HG03342 (cell line): ENCODE measurements around the gene GBP1.
A peak's percentile ranks its signal among the peaks of the same experiment; 100 is the strongest.
"Not testable (repeated sequence)": the region's sequence is repeated elsewhere in the genome, so short reads cannot be mapped to it uniquely, and the experiment has no call there.

Experiments
- ATAC-seq: cut with Tn5 transposase; IDR thresholded peaks from one replicate; pipeline ENCODE4 v1.9.1; 2021; ENCODE audit warnings: mild to moderate bottlenecking, moderate library complexity; ENCODE audit not compliant: unreplicated experiment

Gene GBP1

GRCh38 chr1:89065079-89065868 is at the start of gene GBP1:
TSS of gene GBP1 (minus strand) at chr1:89065208. CDS start at chr1:89063234, 1,974 bp downstream.
- ATAC-seq: peak; percentile 63

- no peak for ATAC-seq
These were observed 49.7 kb upstream of the GBP1 start for GRCh38 chr1:89114662-89115061.

- no peak for ATAC-seq
These were observed 48.0 kb upstream of the GBP1 start for GRCh38 chr1:89112871-89113613.

- ATAC-seq: no peak
These were observed 39.7 kb upstream of the GBP1 start for GRCh38 chr1:89104687-89105086.

GRCh38 chr1:89104147-89104546 is 39.1 kb upstream of the GBP1 start:
- no peak for ATAC-seq

- no peak for ATAC-seq
These were observed 37.0 kb upstream of the GBP1 start for GRCh38 chr1:89102021-89102420.

- ATAC-seq: no peak
These were observed 35.4 kb upstream of the GBP1 start for GRCh38 chr1:89100412-89100811.

GRCh38 chr1:89098857-89099256 is 33.8 kb upstream of the GBP1 start:
- ATAC-seq: no peak

- no peak for ATAC-seq
These were observed 30.7 kb upstream of the GBP1 start for GRCh38 chr1:89095737-89096136.

GRCh38 chr1:89089962-89090361 is 25.0 kb upstream of the GBP1 start:
- ATAC-seq: no peak

- ATAC-seq: no peak
These were observed 23.6 kb upstream of the GBP1 start for GRCh38 chr1:89088572-89088971.

GRCh38 chr1:89087241-89087640 is 22.2 kb upstream of the GBP1 start:
- no peak for ATAC-seq

- no peak for ATAC-seq
These were observed 20.8 kb upstream of the GBP1 start for GRCh38 chr1:89085781-89086180.

- no peak for ATAC-seq
These were observed 16.0 kb upstream of the GBP1 start for GRCh38 chr1:89081005-89081404.

GRCh38 chr1:89080068-89080467 is 15.1 kb upstream of the GBP1 start:
- not testable (repeated sequence) for ATAC-seq

GRCh38 chr1:89072466-89073065 is 7.6 kb upstream of the GBP1 start:
- ATAC-seq: not testable (repeated sequence)

- no peak for ATAC-seq
These were observed 5.5 kb upstream of the GBP1 start for GRCh38 chr1:89070509-89070908.

- ATAC-seq: no peak
These were observed 4.9 kb upstream of the GBP1 start for GRCh38 chr1:89069951-89070350.

- ATAC-seq: no peak
These were observed 3.3 kb upstream of the GBP1 start for GRCh38 chr1:89068291-89068690.

- peak; percentile 38 for ATAC-seq
These were observed 376 bp downstream of the GBP1 start for GRCh38 chr1:89064632-89065031.

GRCh38 chr1:89063094-89063493 is 1.9 kb downstream of the GBP1 start:
- no peak for ATAC-seq

GRCh38 chr1:89060091-89060490 is 4.9 kb downstream of the GBP1 start:
- ATAC-seq: no peak
